ENCODE results near the gene NFIA. TPM values are rescaled to one million over a fixed set of nuclear protein-coding genes. Genes with fewer than 3 reads are reported as not detected.

NFIA gene
- total and polyA plus RNA-seq, 5 donors from 2014 or later, result 0.86 to 3.9 (median 1.7) TPM

DNA sequence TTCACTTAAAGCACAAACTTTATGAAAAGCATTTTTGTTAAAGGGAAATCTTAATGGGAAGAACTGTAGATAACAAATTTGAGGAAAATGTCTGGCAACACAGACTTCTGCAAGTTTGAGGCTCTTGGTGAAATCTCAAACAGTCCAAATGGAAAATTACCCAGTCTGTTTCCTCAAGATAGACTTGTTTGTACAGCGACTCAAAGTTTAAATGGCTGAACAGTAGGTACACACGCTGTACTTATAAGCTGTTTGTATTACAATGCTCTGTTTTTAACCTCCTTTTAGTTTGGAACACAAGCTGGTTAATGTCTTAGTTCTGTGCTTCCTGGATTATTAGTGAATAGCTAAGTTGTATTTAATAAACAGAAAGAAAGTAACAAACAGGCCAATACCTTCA, 217.1 kb downstream of the NFIA start:
- peaks cover 0 to 5% (median 0%) of the 10 kb centered on the region in 4 donors for H3K4me1 Mint-ChIP-seq
- no peaks in the 10 kb centered on the region for H3K27me3 Mint-ChIP-seq
- Histone ChIP-seq H3K36me3 (ENCODE audit: control insufficient read depth, insufficient read depth, low read length) (no peaks in the 10 kb centered on the region), H3K4me1 (ENCODE audit: control insufficient read depth, insufficient read depth, low read length, poor library complexity, severe bottlenecking) (no peaks in the 10 kb centered on the region), H3K4me3 (ENCODE audit: low read depth, low read length) (no peak overlapping the region), H3K9me3 (ENCODE audit: control insufficient read depth in 2 of 2, low read length in 2 of 2) (no peaks in the 10 kb centered on the region), H3K27me3 (ENCODE audit: control insufficient read depth, insufficient read depth, low read length) (no peaks in the 10 kb centered on the region), H3K27ac (ENCODE audit: insufficient read depth, low read length, poor library complexity, severe bottlenecking) (no peak overlapping the region)
- H3K27ac Mint-ChIP-seq, result no peak overlapping the region
- H3K9me3 Mint-ChIP-seq, result peaks cover 0 to 1% (median 0%) of the 10 kb centered on the region in 7 donors
- ATAC-seq (ENCODE audit: low read depth in 2 of 2) (no peak), DNase-seq (no peak)
- H3K36me3 Mint-ChIP-seq, result no peaks in the 10 kb centered on the region
- H3K4me3 Mint-ChIP-seq, result no peak overlapping the region

GRCh38 chr1:61300899-61301298, 218.5 kb downstream of the NFIA start:
- Mint-ChIP-seq H3K27ac (no peak overlapping the region), H3K4me1 (peaks cover 0 to 5% (median 0%) of the 10 kb centered on the region in 4 donors)

DNA sequence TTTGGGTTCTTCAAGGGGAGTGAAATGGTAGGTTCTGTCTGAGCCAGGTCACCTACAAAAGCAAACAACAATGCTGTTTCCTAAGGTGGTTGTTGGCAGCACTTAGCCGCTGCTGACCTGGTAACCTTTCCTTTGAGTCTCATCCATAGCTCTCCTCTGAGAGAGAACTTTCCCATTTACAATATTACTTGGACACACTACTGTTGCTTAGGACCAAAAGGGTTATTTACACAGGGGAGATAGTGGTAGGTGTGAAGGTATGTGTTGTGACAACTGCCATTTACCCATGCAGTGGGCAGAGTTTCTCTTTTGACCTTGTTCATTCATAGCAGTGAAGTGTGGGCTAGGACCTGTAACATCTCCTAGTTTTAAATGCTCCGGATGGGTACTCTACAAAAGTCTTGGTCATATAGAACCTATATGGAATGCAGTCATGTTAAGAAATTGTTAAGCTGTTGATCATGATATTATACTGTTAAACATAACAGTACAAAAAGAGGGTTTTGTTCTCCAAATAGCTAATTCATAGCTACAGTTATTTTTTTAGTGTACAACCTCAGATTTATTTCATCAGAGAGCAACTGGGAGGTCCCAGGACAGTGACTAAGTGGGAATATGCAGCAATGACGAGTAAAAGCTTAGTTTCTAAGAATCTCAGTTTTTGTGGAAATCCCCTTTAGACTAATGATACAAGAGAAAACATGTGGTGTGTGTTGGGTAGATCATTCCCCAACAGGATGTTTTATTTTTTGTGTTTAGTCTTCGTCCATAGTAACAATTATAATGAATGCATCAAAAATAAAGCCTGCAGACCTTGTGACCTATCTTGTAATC, 219.7 kb downstream of the NFIA start:
- Histone ChIP-seq H3K27ac (ENCODE audit: insufficient read depth, low read length, poor library complexity, severe bottlenecking) (no peak overlapping the region), H3K27me3 (ENCODE audit: control insufficient read depth, insufficient read depth, low read length) (no peaks in the 10 kb centered on the region), H3K4me3 (ENCODE audit: low read depth, low read length) (no peak overlapping the region), H3K36me3 (ENCODE audit: control insufficient read depth, insufficient read depth, low read length) (no peaks in the 10 kb centered on the region), H3K9me3 (ENCODE audit: control insufficient read depth in 2 of 2, low read length in 2 of 2) (no peaks in the 10 kb centered on the region), H3K4me1 (ENCODE audit: control insufficient read depth, insufficient read depth, low read length, poor library complexity, severe bottlenecking) (no peaks in the 10 kb centered on the region)
- Mint-ChIP-seq H3K4me1 (peaks cover 0 to 5% (median 0%) of the 10 kb centered on the region in 4 donors), H3K27me3 (peaks cover 4% of the 10 kb centered on the region), H3K36me3 (no peaks in the 10 kb centered on the region), H3K27ac (no peak overlapping the region), H3K9me3 (peaks cover 0 to 1% (median 0%) of the 10 kb centered on the region in 7 donors), H3K4me3 (no peak overlapping the region)
- peak in 1 of 3 donors; percentile 7 for DNase-seq
- no peak for ATAC-seq (ENCODE audit: low read depth in 2 of 2)

More at GRCh38 chr1:61300899-61301298, 218.5 kb downstream of the NFIA start:
- H3K27ac ChIP-seq (ENCODE audit: insufficient read depth, low read length, poor library complexity, severe bottlenecking), result no peak overlapping the region
- no peak overlapping the region for H3K4me3 ChIP-seq (ENCODE audit: low read depth, low read length)
- no peaks in the 10 kb centered on the region for H3K9me3 ChIP-seq (ENCODE audit: control insufficient read depth in 2 of 2, low read length in 2 of 2)
- H3K9me3 Mint-ChIP-seq, result peaks cover 0 to 1% (median 0%) of the 10 kb centered on the region in 7 donors
- no peaks in the 10 kb centered on the region for H3K36me3 Mint-ChIP-seq
- H3K36me3 ChIP-seq (ENCODE audit: control insufficient read depth, insufficient read depth, low read length), result no peaks in the 10 kb centered on the region
- H3K27me3 Mint-ChIP-seq, result peaks cover 4% of the 10 kb centered on the region
- DNase-seq (no peak), ATAC-seq (ENCODE audit: low read depth in 2 of 2) (no peak)
- no peak overlapping the region for H3K4me3 Mint-ChIP-seq
- no peaks in the 10 kb centered on the region for H3K4me1 ChIP-seq (ENCODE audit: control insufficient read depth, insufficient read depth, low read length, poor library complexity, severe bottlenecking)
- H3K27me3 ChIP-seq (ENCODE audit: control insufficient read depth, insufficient read depth, low read length), result no peaks in the 10 kb centered on the region

GRCh38 chr1:61307422-61308142, 225.2 kb downstream of the NFIA start:
- DNase-seq, result no peak
- Histone ChIP-seq H3K4me3 (ENCODE audit: low read depth, low read length) (no peak overlapping the region), H3K4me1 (ENCODE audit: control insufficient read depth, insufficient read depth, low read length, poor library complexity, severe bottlenecking) (no peaks in the 10 kb centered on the region), H3K36me3 (ENCODE audit: control insufficient read depth, insufficient read depth, low read length) (no peaks in the 10 kb centered on the region), H3K27me3 (ENCODE audit: control insufficient read depth, insufficient read depth, low read length) (no peaks in the 10 kb centered on the region), H3K27ac (ENCODE audit: insufficient read depth, low read length, poor library complexity, severe bottlenecking) (no peak overlapping the region), H3K9me3 (ENCODE audit: control insufficient read depth in 2 of 2, low read length in 2 of 2) (no peaks in the 10 kb centered on the region)
- no peaks in the 10 kb centered on the region for H3K36me3 Mint-ChIP-seq
- no peaks in the 10 kb centered on the region for H3K4me1 Mint-ChIP-seq
- H3K27me3 Mint-ChIP-seq, result peaks cover 10% of the 10 kb centered on the region
- H3K27ac Mint-ChIP-seq, result no peak overlapping the region
- ATAC-seq (ENCODE audit: low read depth in 2 of 2), result no peak
- H3K9me3 Mint-ChIP-seq, result no peaks in the 10 kb centered on the region
- no peak overlapping the region for H3K4me3 Mint-ChIP-seq

DNA sequence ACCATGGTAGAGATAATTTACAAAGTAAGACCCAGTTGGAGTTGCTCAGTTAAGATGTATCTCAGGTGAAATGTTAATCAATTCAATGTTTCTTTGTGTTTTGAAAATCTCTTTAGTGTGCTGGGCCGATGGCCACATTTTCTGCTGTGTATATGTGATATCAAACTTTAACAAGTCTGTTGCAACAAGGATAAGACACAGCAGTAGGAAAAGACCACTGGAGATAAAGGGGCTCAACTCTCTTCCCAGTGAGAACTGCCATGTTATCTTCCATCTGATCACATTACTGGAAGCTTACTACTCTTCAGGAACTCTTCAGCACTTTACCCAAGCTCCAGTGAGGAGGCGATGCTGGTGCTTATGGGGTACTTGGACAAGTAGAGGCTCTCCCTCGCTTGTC, 227.7 kb downstream of the NFIA start:
- ATAC-seq (ENCODE audit: low read depth in 2 of 2) (no peak), DNase-seq (no peak)
- Mint-ChIP-seq H3K9me3 (no peaks in the 10 kb centered on the region), H3K27me3 (peaks cover 8% of the 10 kb centered on the region), H3K4me3 (no peak overlapping the region), H3K27ac (no peak overlapping the region), H3K36me3 (no peaks in the 10 kb centered on the region), H3K4me1 (no peaks in the 10 kb centered on the region)
- no peak overlapping the region for H3K4me3 ChIP-seq (ENCODE audit: low read depth, low read length)
- no peaks in the 10 kb centered on the region for H3K36me3 ChIP-seq (ENCODE audit: control insufficient read depth, insufficient read depth, low read length)
- H3K27ac ChIP-seq (ENCODE audit: insufficient read depth, low read length, poor library complexity, severe bottlenecking), result no peak overlapping the region
- no peaks in the 10 kb centered on the region for H3K9me3 ChIP-seq (ENCODE audit: control insufficient read depth in 2 of 2, low read length in 2 of 2)
- H3K27me3 ChIP-seq (ENCODE audit: control insufficient read depth, insufficient read depth, low read length), result no peaks in the 10 kb centered on the region
- no peaks in the 10 kb centered on the region for H3K4me1 ChIP-seq (ENCODE audit: control insufficient read depth, insufficient read depth, low read length, poor library complexity, severe bottlenecking)

DNA sequence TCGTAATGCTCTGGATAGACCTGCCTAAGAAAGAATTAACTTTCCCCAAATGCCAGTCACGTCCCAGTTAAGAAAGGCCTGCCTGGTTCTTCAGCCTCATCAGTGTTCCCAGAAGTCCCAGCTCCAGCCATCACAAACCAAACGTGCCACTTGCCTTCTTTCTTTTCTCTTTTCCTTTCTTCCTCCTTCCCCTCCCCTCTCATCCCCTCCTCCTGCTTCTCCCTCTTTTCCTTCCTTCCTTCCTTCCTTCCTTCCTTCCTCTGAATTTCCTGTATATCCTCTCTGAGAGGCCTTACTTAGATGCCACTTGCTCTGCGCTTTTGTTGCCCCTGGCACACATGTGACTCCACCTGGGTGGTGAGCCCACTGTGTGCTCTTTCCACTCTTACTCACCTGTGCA, 228.2 kb downstream of the NFIA start:
- H3K27ac Mint-ChIP-seq, result no peak overlapping the region
- Histone ChIP-seq H3K36me3 (ENCODE audit: control insufficient read depth, insufficient read depth, low read length) (no peaks in the 10 kb centered on the region), H3K4me1 (ENCODE audit: control insufficient read depth, insufficient read depth, low read length, poor library complexity, severe bottlenecking) (no peaks in the 10 kb centered on the region), H3K9me3 (ENCODE audit: control insufficient read depth in 2 of 2, low read length in 2 of 2) (no peaks in the 10 kb centered on the region), H3K27ac (ENCODE audit: insufficient read depth, low read length, poor library complexity, severe bottlenecking) (no peak overlapping the region), H3K4me3 (ENCODE audit: low read depth, low read length) (no peak overlapping the region), H3K27me3 (ENCODE audit: control insufficient read depth, insufficient read depth, low read length) (no peaks in the 10 kb centered on the region)
- peaks cover 6% of the 10 kb centered on the region for H3K27me3 Mint-ChIP-seq
- H3K36me3 Mint-ChIP-seq, result no peaks in the 10 kb centered on the region
- no peaks in the 10 kb centered on the region for H3K4me1 Mint-ChIP-seq
- ATAC-seq (ENCODE audit: low read depth in 2 of 2) (no peak), DNase-seq (no peak)
- H3K4me3 Mint-ChIP-seq, result no peak overlapping the region
- H3K9me3 Mint-ChIP-seq, result no peaks in the 10 kb centered on the region

- H3K27ac ChIP-seq (ENCODE audit: insufficient read depth, low read length, poor library complexity, severe bottlenecking), result no peak overlapping the region
- no peak overlapping the region for H3K4me3 ChIP-seq (ENCODE audit: low read depth, low read length)
- H3K4me3 Mint-ChIP-seq, result no peak overlapping the region
- H3K9me3 Mint-ChIP-seq, result no peaks in the 10 kb centered on the region
- peaks cover 0 to 6% (median 4%) of the 10 kb centered on the region in 4 donors for H3K4me1 Mint-ChIP-seq
- no peak for DNase-seq
- no peaks in the 10 kb centered on the region for H3K27me3 Mint-ChIP-seq
- H3K27ac Mint-ChIP-seq, result peak overlapping the region in 1 of 3 donors; percentile 7
- H3K4me1 ChIP-seq (ENCODE audit: control insufficient read depth, insufficient read depth, low read length, poor library complexity, severe bottlenecking), result no peaks in the 10 kb centered on the region
- no peaks in the 10 kb centered on the region for H3K36me3 ChIP-seq (ENCODE audit: control insufficient read depth, insufficient read depth, low read length)
- H3K27me3 ChIP-seq (ENCODE audit: control insufficient read depth, insufficient read depth, low read length), result no peaks in the 10 kb centered on the region
- no peak for ATAC-seq (ENCODE audit: low read depth in 2 of 2)
- no peaks in the 10 kb centered on the region for H3K36me3 Mint-ChIP-seq
- H3K9me3 ChIP-seq (ENCODE audit: control insufficient read depth in 2 of 2, low read length in 2 of 2), result no peaks in the 10 kb centered on the region
Observed at GRCh38 chr1:61313906-61314422, 231.6 kb downstream of the NFIA start.
